ENCODE data around the gene GPR155.

GPR155 gene, protein sequence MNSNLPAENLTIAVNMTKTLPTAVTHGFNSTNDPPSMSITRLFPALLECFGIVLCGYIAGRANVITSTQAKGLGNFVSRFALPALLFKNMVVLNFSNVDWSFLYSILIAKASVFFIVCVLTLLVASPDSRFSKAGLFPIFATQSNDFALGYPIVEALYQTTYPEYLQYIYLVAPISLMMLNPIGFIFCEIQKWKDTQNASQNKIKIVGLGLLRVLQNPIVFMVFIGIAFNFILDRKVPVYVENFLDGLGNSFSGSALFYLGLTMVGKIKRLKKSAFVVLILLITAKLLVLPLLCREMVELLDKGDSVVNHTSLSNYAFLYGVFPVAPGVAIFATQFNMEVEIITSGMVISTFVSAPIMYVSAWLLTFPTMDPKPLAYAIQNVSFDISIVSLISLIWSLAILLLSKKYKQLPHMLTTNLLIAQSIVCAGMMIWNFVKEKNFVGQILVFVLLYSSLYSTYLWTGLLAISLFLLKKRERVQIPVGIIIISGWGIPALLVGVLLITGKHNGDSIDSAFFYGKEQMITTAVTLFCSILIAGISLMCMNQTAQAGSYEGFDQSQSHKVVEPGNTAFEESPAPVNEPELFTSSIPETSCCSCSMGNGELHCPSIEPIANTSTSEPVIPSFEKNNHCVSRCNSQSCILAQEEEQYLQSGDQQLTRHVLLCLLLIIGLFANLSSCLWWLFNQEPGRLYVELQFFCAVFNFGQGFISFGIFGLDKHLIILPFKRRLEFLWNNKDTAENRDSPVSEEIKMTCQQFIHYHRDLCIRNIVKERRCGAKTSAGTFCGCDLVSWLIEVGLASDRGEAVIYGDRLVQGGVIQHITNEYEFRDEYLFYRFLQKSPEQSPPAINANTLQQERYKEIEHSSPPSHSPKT

DNA sequence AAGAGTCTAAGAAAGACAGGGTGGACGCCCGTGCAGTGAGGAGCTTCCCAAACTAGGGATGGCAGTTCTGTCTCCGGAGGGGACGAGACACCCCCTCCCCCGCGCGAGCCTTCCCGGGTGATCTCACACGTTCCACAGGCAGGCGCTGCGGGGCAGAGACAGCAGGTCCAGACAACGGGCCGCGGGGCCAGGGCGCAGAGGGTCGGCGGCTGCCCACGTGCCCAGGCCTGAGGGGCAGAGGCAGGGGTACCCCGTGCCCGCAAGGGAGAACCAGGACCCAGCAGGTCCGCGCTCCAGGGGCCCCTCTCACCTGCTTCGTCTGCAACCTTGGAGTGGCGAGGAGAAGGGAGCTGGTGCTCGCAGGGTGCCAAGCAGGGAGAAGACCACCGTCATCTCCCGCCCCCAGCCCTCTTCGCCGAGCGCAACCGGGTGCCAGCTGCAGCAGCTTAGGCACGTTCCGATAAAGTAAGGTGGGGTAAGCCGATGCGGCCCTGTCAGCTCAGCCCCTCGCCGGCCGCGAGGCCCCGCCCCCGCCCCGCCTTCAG lies at the start of gene GPR155:
Gene GPR155 (minus strand): TSS at position 467 of the 545 bp plus-strand sequence. CDS start 5,073 bp downstream, outside the sequence.
- no peak for DNase-seq (ENCODE audit: low read depth)
- H3K4me3 ChIP-seq (ENCODE audit: low read length): peak within 1 kb of the TSS; percentile 82
- TF ChIP-seq, protein P1, sequence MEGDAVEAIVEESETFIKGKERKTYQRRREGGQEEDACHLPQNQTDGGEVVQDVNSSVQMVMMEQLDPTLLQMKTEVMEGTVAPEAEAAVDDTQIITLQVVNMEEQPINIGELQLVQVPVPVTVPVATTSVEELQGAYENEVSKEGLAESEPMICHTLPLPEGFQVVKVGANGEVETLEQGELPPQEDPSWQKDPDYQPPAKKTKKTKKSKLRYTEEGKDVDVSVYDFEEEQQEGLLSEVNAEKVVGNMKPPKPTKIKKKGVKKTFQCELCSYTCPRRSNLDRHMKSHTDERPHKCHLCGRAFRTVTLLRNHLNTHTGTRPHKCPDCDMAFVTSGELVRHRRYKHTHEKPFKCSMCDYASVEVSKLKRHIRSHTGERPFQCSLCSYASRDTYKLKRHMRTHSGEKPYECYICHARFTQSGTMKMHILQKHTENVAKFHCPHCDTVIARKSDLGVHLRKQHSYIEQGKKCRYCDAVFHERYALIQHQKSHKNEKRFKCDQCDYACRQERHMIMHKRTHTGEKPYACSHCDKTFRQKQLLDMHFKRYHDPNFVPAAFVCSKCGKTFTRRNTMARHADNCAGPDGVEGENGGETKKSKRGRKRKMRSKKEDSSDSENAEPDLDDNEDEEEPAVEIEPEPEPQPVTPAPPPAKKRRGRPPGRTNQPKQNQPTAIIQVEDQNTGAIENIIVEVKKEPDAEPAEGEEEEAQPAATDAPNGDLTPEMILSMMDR (conservative IDR thresholded peaks at IDR 0.05; ENCODE audit: low read depth, low read length): no peak

DNA sequence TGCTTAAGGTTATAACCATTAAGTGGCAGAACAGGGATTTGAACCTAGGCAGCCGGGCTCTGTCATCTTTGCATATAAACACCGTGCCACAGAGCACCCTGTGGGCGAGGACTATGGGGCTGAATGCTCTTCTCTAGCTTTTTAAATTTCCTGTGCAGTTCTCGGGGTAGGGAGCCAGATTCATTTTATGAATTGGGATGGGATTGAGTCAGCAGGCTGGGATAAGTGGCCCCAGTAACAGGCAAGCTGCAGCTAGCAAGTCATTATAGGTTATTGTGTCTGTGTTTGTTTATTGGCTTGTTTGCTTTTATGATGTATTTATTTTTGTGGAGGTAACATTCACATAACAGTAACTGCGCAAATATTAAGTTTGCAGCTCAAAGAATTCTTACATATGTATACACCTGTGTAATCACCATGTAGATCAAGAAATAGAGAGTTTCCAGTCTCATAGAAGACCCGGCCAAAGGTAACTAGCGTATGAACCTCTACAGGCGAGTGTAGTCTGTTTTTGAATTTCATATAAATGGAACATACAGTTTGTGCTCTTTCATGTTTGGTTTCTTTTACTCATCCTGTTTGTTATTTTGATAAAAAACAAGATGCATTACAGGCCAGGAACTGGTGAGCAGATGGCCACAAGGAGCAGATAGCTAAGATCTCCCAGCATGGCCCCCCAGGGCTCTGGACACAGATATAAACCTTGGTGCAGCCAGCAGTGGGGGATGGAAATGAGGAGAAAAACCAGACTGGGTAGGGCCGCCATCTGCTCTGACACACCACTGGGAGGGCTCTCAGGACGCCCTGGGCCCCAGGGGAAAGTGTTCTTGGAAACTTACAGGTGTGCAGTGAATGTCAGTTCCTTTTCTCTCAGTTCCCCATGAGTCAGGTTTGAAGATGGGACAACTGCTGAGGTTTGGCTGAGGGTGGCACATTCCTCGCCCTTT lies 49.2 kb upstream of the GPR155 start:
- H3K4me3 ChIP-seq (ENCODE audit: low read length): no peak overlapping the region
- TF ChIP-seq, protein P1 (conservative IDR thresholded peaks at IDR 0.05; ENCODE audit: low read depth, low read length): no peak
- DNase-seq (ENCODE audit: low read depth): no peak

DNA sequence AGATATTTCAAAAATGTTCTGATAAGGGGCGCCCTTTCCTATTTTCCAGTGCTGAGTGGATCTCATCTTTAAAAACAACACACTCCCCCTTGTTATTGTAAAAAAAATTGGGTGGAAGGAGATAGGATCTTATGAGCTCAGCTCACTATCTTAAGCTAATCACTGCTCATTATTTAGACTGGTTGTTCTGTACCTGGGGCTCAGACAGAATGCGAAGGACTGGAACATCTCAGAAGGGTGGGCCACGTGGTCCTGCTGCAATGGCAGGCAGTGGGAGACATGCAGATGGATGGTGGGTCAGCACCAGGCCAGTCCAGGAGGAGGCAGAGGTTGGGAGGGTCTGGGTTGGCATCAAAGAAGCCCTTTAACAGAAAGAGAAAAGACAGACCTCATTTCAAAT lies 48.3 kb upstream of the GPR155 start:
- TF ChIP-seq, protein P1 (conservative IDR thresholded peaks at IDR 0.05; ENCODE audit: low read depth, low read length): no peak
- H3K4me3 ChIP-seq (ENCODE audit: low read length): no peak overlapping the region
- no peak for DNase-seq (ENCODE audit: low read depth)

DNA sequence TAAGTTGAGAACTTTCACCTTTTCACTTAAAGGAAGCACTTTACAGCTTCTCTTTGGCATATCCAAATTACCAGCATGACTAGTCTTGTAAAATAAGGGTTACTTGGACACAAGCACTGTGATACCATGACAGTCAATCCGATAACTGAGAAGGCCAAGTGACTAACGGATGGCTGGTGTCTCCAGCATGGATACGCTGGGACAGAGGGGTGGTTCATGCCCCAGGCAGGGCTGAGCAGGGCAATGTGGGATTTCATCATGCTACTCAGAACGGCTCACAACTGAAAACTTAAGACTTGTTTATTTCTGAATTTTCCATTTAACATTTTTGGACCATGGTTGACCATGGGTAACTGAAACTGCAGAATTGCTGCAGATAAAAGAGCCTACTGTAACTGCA lies 43.1 kb upstream of the GPR155 start:
- DNase-seq (ENCODE audit: low read depth): no peak
- TF ChIP-seq, protein P1 (conservative IDR thresholded peaks at IDR 0.05; ENCODE audit: low read depth, low read length): no peak
- H3K4me3 ChIP-seq (ENCODE audit: low read length): no peak overlapping the region

DNA sequence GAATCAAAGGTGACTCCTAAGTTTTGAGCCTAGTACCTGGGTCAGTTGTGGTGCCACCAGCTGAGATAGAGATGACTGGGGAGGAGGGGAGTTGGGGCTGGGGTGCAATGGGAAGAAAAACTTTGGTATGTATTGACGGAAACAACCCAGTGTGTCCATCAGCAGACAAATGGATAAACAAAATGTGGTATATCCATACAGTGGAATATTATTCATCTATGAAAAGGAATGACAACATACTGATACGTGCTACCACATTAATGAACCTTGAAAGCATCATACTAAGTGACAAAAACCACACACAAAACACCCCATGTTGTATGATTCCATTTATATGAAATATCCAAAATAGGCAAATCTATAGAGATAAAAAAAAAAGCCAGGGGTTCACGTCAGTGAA lies 41.1 kb upstream of the GPR155 start:
- TF ChIP-seq, protein P1 (conservative IDR thresholded peaks at IDR 0.05; ENCODE audit: low read depth, low read length): no peak
- DNase-seq (ENCODE audit: low read depth): no peak

DNA sequence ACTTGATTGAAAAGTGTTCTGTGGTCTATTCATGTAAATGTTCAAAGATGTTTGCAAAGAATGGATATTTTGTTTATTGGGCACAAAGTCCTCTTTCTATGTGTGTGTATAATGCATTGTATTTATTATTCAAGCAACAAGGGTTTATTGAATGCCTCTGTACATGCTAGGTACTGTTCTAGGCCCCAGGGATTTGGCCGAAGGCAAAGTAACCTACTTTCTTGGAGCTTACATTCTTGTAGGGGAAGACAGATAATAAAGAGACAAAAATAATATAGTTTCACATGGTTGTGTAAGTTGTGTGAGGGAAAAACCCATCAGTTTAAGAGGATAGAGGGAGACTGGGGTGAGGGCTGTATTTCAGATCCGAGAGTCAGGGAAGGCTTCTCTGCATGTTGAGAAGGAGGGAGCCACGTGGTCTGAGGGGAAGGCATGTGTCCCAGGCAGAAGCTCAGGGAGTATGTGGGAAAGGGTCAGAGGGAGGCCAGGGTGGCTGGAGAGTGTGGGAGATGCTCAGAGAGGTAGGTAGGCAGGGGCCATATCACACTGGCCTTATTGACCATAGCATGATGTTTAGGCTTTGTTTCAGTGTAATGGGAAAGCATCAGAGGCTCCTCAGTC lies 40.4 kb upstream of the GPR155 start:
- DNase-seq (ENCODE audit: low read depth): no peak
- H3K4me3 ChIP-seq (ENCODE audit: low read length): no peak overlapping the region
- TF ChIP-seq, protein P1 (conservative IDR thresholded peaks at IDR 0.05; ENCODE audit: low read depth, low read length): no peak

More for the DNA sequence above, 41.1 kb upstream of the GPR155 start:
- no peak overlapping the region for H3K4me3 ChIP-seq (ENCODE audit: low read length)
